ENCODE measurements around the gene USP5.

- TF ChIP-seq CTCF (conservative IDR thresholded peaks at IDR 0.05 in 1 of 2, IDR thresholded peaks at IDR 0.05 in 1 of 2; ENCODE audit: extremely low read depth in 1 of 2, insufficient read depth in 1 of 2, low read depth in 1 of 2, low read length in 2 of 2) (no peak), EZH2 (IDR thresholded peaks at IDR 0.05; ENCODE audit: borderline replicate concordance, low read length) (no peak)
Observed at GRCh38 chr12:6849976-6850560, 1.9 kb upstream of the USP5 start.

All from mammary epithelial cell (primary cell).